ENCODE results near the gene REC114. TPM values are rescaled to one million over a fixed set of nuclear protein-coding genes. Genes with fewer than 3 reads are reported as not detected.

REC114 gene
- total and polyA plus RNA-seq, 2 donors (not counting 3 experiments of a cell fraction or from before 2014, with no cell fraction given) = not detected

DNA sequence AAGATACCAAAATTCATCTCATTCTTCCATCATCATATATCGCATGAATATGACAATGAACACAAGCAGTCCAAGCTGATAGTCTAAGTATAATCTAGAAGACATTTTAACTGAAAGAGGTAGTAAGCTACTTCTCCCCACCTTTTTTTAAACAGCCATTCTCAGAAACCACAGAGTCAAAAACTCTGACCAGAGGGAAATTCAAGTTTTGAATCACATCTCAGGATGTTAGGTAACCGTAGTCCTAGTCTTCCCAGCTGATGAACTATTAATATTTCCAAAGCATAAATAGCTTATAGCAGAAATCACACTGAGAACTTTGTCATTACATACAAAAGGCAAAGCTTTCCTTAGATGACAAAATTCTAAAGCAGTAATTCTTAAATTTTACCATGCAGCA is 164.4 kb downstream of the REC114 start:
- Histone ChIP-seq H3K79me2 (ENCODE audit: control insufficient read depth, insufficient read depth, low read length) (peaks cover 92% of the 10 kb centered on the region), H3K9ac (replicated peaks; ENCODE audit: extremely low read depth, insufficient read depth, low read length) (no peak overlapping the region), H3K27ac (ENCODE audit: insufficient read depth, low read depth, low read length) (no peak overlapping the region), H3K36me3 (ENCODE audit: control insufficient read depth in 2 of 2, extremely low read depth in 1 of 2, insufficient read depth in 2 of 2, low read length in 2 of 2) (no peaks in the 10 kb centered on the region), H3K4me3 (replicated peaks in 1 of 3; ENCODE audit: insufficient read depth in 1 of 3, low read depth in 1 of 3, low read length in 3 of 3) (no peak overlapping the region), H3K9me3 (replicated peaks; ENCODE audit: control insufficient read depth, insufficient read depth, low read length) (no peaks in the 10 kb centered on the region), H3K4me1 (ENCODE audit: control insufficient read depth, extremely low read depth, insufficient read depth, low read length) (peaks cover 14% of the 10 kb centered on the region), H3K9me1 (replicated peaks; ENCODE audit: control insufficient read depth, extremely low read depth, insufficient read depth, low read length) (no peaks in the 10 kb centered on the region), H4K20me1 (replicated peaks; ENCODE audit: control insufficient read depth, extremely low read depth, insufficient read depth, low read length) (peaks cover 16% of the 10 kb centered on the region), H3K27me3 (ENCODE audit: control insufficient read depth in 2 of 2, insufficient read depth in 2 of 2, low read length in 2 of 2) (no peaks in the 10 kb centered on the region), H3K4me2 (ENCODE audit: insufficient read depth, low read length) (no peak overlapping the region), H2AFZ (ENCODE audit: low read depth, low read length) (no peak overlapping the region)
- intact Hi-C loops (cut with micrococcal nuclease) = no loop called here
- BruUV-seq (replicated peaks) = no TSS peak
- dilution Hi-C loops (cut with MboI; ENCODE audit: extremely low pct_ligation_motif_present, low sequenced_read_pairs) = no loop called here
- no peak for TF ChIP-seq POLR2AphosphoS5 (IDR thresholded peaks at IDR 0.05; ENCODE audit: insufficient read depth, low read depth, low read length)
- TF ChIP-seq MYC (IDR thresholded peaks at IDR 0.05; ENCODE audit: low read depth, low read length) = no peak
- no peak for TF ChIP-seq CTCF (IDR thresholded peaks at IDR 0.05; ENCODE audit: extremely low read depth in 1 of 2, insufficient read depth in 1 of 2, low read depth in 1 of 2, low read length in 2 of 2)
- no peak for TF ChIP-seq MAX (IDR thresholded peaks at IDR 0.05; ENCODE audit: insufficient read depth, insufficient read length)
- TF ChIP-seq GATA2 (IDR thresholded peaks at IDR 0.05; ENCODE audit: insufficient read depth, insufficient read length, low read depth, low read length) = no peak
- TF ChIP-seq FOS (IDR thresholded peaks at IDR 0.05; ENCODE audit: borderline replicate concordance, insufficient read depth, low read length) = no peak
- TF ChIP-seq POLR2A (IDR thresholded peaks at IDR 0.05; ENCODE audit: low read depth, low read length) = no peak
- TF ChIP-seq JUN (IDR thresholded peaks at IDR 0.05; ENCODE audit: borderline replicate concordance, insufficient read depth, insufficient read length, low read depth) = no peak
- TF ChIP-seq EZH2 (IDR thresholded peaks at IDR 0.05; ENCODE audit: borderline replicate concordance, low read depth, low read length, severe bottlenecking) = no peak
- DNase-seq (ENCODE audit: low read depth, low spot score) (no peak), FAIRE-seq (no peak)
- CTCF ChIA-PET = interaction anchor here (1.0 to 3.3 kb wide), 6 partner anchors 10 to 93 kb away, joined by 3 to 14 read pairs (median 6); partner anchors contain the start of gene NPTN
- POLR2A ChIA-PET = no interaction called here
